Measurements from ENCODE around the gene HOXD1.

HOXD1 gene

GRCh38 chr2:176187200-176187898 lies 1.1 kb upstream of the HOXD1 start:
- DNase-seq, result no peak

GRCh38 chr2:176188774-176189680 lies 559 bp downstream of the HOXD1 start:
- DNase-seq, result no peak

- DNase-seq, result no peak
Observed at GRCh38 chr2:176189681-176190641, 1.5 kb downstream of the HOXD1 start.

GRCh38 chr2:176192351-176192750 lies 3.9 kb downstream of the HOXD1 start:
- DNase-seq, result no peak

- DNase-seq, result no peak
Observed at GRCh38 chr2:176193048-176193447, 4.6 kb downstream of the HOXD1 start.

- DNase-seq, result no peak
Observed at GRCh38 chr2:176199902-176200301, 11.4 kb downstream of the HOXD1 start.

GRCh38 chr2:176200971-176201370 lies 12.5 kb downstream of the HOXD1 start:
- no peak for DNase-seq

- DNase-seq, result no peak
Observed at GRCh38 chr2:176202491-176202890, 14.0 kb downstream of the HOXD1 start.

- DNase-seq, result no peak
Observed at GRCh38 chr2:176205126-176205525, 16.7 kb downstream of the HOXD1 start.

GRCh38 chr2:176206136-176206535 lies 17.7 kb downstream of the HOXD1 start:
- no peak for DNase-seq

- DNase-seq, result no peak
Observed at GRCh38 chr2:176206682-176207081, 18.2 kb downstream of the HOXD1 start.

- DNase-seq, result no peak
Observed at GRCh38 chr2:176211110-176211509, 22.6 kb downstream of the HOXD1 start.

- no peak for DNase-seq
Observed at GRCh38 chr2:176212276-176212675, 23.8 kb downstream of the HOXD1 start.

- DNase-seq, result no peak
Observed at GRCh38 chr2:176213406-176213805, 24.9 kb downstream of the HOXD1 start.

GRCh38 chr2:176227874-176228273 lies 39.4 kb downstream of the HOXD1 start:
- DNase-seq, result no peak

GRCh38 chr2:176234156-176234555 lies 45.7 kb downstream of the HOXD1 start:
- no peak for DNase-seq

GRCh38 chr2:176234940-176235339 lies 46.5 kb downstream of the HOXD1 start:
- no peak for DNase-seq

- DNase-seq, result no peak
Observed at GRCh38 chr2:176237456-176237855, 49.0 kb downstream of the HOXD1 start.

- no peak for DNase-seq
Observed at GRCh38 chr2:176239031-176239430, 50.6 kb downstream of the HOXD1 start.

GRCh38 chr2:176240301-176240700 lies 51.8 kb downstream of the HOXD1 start:
- no peak for DNase-seq

Measured in T-helper 1 cell (primary cell).